Activated naive CD4-positive, alpha-beta T cell (primary cell): ENCODE measurements around the gene ALDH9A1.
"Not testable (repeated sequence)": the region's sequence is repeated elsewhere in the genome, so short reads cannot be mapped to it uniquely, and the experiment has no call there.

Experiments
- DNase-seq, 4 experiments: peaks; one replicate each; lab custom pipeline; 2025; lab: John Stamatoyannopoulos, UW

The ALDH9A1 gene

GRCh38 chr1:165645654-165646366 is 52.6 kb downstream of the ALDH9A1 start:
- DNase-seq = no peak

GRCh38 chr1:165644064-165644735 is 54.2 kb downstream of the ALDH9A1 start:
- no peak for DNase-seq

GRCh38 chr1:165641231-165641987 is 57.0 kb downstream of the ALDH9A1 start:
- DNase-seq = no peak

- no peak for DNase-seq
Measured at GRCh38 chr1:165639821-165640623, 58.3 kb downstream of the ALDH9A1 start.

- not testable (repeated sequence) for DNase-seq
Measured at GRCh38 chr1:165638211-165638610, 60.2 kb downstream of the ALDH9A1 start.

GRCh38 chr1:165637427-165637826 is 60.9 kb downstream of the ALDH9A1 start:
- no peak for DNase-seq

GRCh38 chr1:165635823-165636222 is 62.5 kb downstream of the ALDH9A1 start:
- no peak for DNase-seq

- DNase-seq = no peak
Measured at GRCh38 chr1:165635329-165635728, 63.0 kb downstream of the ALDH9A1 start.

GRCh38 chr1:165634154-165634921 is 64.0 kb downstream of the ALDH9A1 start:
- no peak for DNase-seq

- DNase-seq = no peak
Measured at GRCh38 chr1:165633614-165634013, 64.7 kb downstream of the ALDH9A1 start.

GRCh38 chr1:165632491-165632890 is 65.9 kb downstream of the ALDH9A1 start:
- no peak for DNase-seq

GRCh38 chr1:165632152-165632469 is 66.3 kb downstream of the ALDH9A1 start:
- no peak for DNase-seq

GRCh38 chr1:165631342-165632151 is 66.8 kb downstream of the ALDH9A1 start:
- peak in 2 of 4 experiments; percentile 6 to 8 for DNase-seq

GRCh38 chr1:165630629-165631341 is 67.6 kb downstream of the ALDH9A1 start, which contains the start of gene MGST3:
Gene MGST3, plus strand, starts transcription at chr1:165631234. Its CDS starts 18,614 bp downstream, at chr1:165649848.
- DNase-seq = peak; percentile 79 to 92 (median 88)

- DNase-seq = peak in 1 of 4 experiments; percentile 20
Measured at GRCh38 chr1:165629848-165630628, 68.3 kb downstream of the ALDH9A1 start.

GRCh38 chr1:165629151-165629550 is 69.2 kb downstream of the ALDH9A1 start:
- no peak for DNase-seq

GRCh38 chr1:165628147-165628822 is 70.1 kb downstream of the ALDH9A1 start:
- no peak for DNase-seq

GRCh38 chr1:165624441-165624840 is 73.9 kb downstream of the ALDH9A1 start:
- no peak for DNase-seq
